OCI-LY7 (cell line): Measurements from ENCODE around the gene FAM76A.

Experiments
- CTCF ChIP-seq: fragments of 200-600 bp; sonication (generic); conservative IDR thresholded peaks from 2 replicates; pipeline ENCODE4 v1.5.1; 2014; ENCODE audit warnings: mild to moderate bottlenecking, antibody characterized with exemption, low read length, moderate library complexity, mixed read lengths
- EZH2phosphoT487 ChIP-seq: fragments of 200-600 bp; sonication (generic); IDR thresholded peaks from 2 replicates; pipeline ENCODE4 v1.6.1; 2018; ENCODE audit warnings: low read depth, borderline replicate concordance, mild to moderate bottlenecking, mixed run types, antibody characterized with exemption, low read length, moderate library complexity, mixed read lengths

DNA sequence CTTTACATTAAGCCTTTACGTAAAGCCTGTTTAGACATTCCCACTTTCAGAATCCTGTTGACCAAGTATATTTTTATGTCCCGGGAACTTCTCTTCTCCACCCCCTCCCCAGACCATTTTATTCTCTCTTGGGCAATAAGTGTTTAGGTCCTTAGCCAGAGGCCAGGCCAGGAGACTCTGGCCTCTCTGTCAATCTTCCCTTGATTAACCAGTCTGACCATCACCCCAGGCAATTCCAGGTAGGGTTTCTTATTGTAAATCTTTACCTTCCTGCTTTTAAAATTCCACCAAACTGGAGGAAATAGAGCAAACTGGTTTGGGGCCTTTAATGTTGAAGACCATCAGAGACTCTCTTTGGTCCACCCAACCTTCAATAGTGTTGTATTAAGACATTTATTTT lies 41.6 kb upstream of the FAM76A start:
- no peak for TF ChIP-seq CTCF
- no peak for TF ChIP-seq EZH2phosphoT487
